NCI-H2227 (cell line): Measurements from ENCODE around the gene TMIE.

Experiments
- DNase-seq: peaks from one replicate; lab custom pipeline; 2025; ENCODE audit not compliant: unreplicated experiment; lab: John Stamatoyannopoulos, UW

Gene TMIE

GRCh38 chr3:46706771-46707582 is 5.8 kb downstream of the TMIE start:
- DNase-seq, result no peak

DNA sequence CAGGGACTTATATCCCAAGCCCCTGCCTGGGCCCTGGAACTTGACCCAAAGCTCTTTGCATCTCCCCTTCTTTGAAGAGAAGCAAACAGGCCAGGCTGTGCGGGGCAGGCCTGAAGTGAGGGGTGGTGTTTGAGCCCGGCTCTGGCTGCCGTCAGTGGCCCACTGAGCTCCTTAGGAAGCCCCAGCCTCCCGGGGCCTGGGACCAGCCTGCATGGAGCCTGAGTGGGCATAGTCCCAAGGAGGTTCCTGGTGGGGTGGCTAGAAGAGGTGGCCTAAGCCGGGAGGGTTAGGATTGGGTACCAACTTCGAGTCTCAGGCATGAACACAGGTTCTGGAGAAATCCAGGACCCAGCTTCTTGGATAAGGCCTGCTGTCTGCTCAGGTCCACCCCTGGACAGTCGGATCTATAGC is 6.4 kb downstream of the TMIE start:
- DNase-seq, result no peak

DNA sequence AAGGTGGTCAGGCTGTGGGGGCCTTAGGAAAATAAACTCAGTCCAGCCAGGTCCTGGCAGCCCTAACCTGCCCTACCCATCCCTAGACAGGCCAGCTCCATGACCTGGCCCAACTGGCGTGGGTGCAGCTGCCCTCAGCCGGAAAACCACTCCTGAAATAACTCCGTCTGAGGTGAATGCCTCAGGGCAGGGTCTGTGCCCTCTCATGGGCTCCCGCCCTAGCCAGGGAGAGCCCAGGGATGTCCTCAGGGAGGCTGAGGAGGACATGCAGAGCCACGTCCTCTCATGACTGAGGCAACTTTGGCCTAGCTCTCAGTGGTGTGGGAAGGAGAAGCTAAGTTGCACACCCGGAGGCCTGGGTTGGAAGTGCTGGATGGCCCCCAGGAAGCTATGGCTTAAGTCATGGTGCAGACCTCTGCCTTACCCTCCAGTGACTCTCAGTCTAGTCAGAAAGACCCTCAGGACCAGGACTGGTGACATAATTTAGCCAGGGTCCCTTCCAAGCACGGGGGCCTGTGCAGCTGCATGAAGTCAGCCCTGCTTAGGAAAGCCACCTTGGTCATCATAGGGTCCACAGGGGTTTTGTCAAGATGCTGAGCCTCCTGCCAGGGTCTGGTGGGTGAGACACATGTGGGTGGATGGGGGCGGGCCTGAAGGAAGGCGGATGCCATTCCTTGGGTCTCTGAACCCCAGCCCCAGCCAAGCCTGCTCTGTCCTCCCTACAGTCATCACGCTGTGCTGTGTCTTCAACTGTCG is 7.4 kb downstream of the TMIE start:
- no peak for DNase-seq

DNA sequence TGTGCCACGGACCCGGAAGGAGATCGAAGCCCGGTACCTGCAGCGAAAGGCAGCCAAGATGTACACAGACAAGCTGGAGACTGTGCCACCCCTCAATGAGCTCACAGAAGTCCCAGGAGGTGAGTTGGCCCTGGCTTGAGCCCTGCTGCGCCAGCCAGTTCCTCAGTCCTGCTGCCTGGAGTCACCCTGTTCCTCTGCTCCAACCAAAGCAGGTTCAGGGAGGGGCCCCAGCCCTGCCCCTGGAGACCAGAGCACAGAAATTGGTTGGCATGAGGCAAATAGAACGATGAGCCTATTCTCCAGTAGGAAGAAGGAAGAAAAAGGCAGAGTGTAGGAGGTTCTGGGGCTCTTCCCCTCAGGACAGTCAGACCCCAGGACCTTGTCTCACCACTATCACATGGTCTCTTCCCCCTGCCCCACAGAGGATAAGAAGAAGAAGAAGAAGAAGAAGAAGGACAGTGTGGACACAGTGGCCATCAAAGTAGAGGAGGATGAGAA is 8.0 kb downstream of the TMIE start:
- DNase-seq, result no peak

DNA sequence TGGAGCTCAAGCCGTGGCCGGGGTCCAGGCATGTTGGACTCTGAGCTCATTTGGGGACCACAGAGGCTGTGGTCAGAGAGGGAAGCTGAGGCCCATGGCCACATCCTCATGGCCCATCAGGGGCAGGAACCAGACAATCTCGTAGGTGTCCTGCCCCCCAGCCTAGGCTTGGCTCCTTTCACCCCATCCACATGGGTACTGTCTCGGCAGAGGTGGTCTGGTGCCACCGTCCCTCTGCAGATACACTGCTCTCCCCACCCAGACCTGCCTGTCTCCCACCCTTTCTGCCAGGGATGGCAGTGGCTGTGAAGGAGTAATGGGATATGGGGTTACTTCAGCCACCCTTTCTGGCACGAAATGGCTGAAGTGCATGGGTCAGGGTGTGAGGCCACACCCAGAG is 8.5 kb downstream of the TMIE start:
- DNase-seq, result no peak

DNA sequence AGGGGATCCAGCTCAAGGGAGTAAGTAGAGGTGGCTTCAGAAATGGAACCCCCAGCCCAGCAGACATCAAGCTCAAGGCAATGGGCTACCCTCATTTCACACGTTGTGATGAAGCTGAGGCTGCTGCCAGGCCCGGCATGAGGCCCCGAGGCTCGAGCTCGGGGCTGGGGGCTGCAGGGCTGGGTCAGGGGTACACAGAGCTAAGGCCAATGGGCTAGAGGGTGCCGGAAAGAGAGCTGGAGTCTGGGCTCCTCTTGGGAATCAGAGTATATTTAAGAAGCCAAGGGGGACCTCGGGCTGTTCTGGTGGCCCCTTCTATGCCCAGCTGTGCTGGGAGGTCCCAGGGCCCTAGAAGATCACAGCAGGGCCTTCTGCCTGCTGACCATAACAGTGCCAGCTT is 9.0 kb downstream of the TMIE start:
- no peak for DNase-seq

DNA sequence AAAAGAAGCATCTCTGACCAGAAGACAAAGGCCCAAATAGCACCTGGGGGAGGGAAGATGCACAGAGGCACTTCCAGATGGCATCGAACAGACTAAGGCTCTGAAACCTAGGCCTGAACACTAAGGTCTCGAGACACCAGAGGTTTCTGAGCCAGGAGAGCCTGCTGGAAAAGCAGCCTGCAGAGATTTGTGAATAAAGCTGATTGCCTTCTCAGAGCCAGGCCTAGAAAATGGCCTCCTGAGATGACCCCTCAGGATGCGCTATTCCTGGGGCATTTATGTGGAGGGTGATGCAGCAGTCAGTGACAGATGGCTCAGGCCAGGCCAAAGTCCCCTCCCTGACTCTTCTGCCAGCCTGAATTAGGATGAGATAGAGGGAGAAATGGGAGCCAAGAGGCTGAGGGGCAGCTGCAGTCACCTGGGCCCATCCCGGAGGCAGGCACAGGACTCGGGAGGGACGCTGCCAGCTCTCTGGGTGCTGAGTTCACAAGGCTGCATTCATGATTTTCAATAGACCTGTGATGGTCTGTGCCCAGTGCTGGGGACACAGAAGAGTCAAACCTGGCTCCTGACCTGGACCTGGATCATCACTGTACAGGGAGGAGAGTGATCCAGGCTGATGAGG is 9.6 kb downstream of the TMIE start:
- no peak for DNase-seq

- DNase-seq, result no peak
These were observed 10.1 kb downstream of the TMIE start for GRCh38 chr3:46711305-46711704.

- no peak for DNase-seq
These were observed 10.6 kb downstream of the TMIE start for GRCh38 chr3:46711760-46712159.

DNA sequence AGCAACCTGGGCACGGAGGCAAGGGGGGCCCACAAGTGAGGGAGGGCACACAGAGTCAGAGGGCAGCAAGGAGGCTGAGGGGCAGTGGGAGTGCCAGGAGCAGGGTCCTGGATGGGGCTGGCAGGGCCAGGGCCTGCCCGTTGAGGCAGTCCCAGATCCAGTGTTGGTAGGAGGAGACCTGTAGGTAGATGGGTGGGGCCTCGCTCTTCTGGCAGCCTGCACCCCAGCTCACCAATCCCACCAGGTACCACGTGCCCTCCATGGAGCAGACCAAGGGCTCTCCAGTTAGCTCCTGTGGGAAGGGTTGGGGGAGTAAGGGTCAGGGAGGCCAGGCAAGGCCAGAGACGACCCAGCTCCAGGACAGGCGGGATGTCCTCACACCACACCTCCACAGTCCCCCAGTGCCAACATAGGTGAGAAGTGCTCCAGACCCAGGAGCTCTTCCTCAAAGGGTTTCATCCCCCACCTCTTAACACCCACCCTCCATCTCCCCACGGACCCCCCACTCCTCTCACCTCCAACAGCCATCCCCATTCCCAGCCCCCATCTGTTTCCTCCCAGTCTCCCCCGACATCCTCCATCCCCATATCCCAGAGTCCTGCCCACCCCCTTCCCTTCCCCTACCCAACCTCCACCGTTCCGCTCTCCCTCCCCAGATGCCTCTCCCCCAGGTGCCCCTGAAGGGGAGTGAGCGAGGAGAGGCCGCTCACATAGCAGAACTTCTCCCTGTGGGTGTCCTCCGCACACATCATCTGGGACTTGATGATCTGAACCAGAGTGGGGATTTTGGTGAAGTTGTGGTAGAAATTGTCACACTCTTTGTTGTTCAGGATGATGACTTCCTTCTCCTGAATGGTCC is 11.2 kb downstream of the TMIE start:
- DNase-seq, result no peak

GRCh38 chr3:46713050-46713897 is 12.1 kb downstream of the TMIE start:
- no peak for DNase-seq

DNA sequence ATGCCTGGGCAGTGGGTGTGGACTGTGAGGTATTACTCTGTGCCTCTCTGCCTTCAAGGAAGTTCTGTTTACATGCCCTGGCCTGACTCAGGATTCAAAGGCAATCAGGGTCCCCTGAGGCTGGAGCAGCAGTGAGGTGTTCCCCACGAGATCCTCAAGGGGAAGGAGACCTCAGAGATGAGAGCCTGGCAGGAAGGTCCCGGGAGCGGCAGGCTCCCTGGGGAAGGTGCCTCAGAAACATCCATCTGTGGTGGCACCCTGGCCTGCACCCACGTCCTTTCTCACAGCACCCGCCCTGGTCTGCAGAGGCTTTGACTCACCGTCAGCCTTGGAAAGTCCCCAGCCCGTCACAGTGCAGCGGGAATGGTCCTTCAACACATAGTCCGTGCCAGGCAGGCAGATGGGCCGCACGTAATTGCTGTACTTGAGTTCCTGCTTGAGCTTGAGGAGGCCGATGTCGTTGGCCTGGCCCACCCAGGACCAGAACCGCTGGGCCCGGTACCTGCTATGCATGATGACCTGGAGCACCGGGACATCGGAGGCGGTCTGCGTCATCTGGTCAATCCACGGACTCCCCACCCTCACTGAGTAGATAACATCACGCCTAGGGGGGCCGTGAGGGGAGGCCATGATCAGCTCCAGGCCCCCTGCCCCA is 12.8 kb downstream of the TMIE start:
- no peak for DNase-seq

- DNase-seq, result no peak
These were observed 13.7 kb downstream of the TMIE start for GRCh38 chr3:46714728-46715506.

- no peak for DNase-seq
These were observed 14.4 kb downstream of the TMIE start for GRCh38 chr3:46715507-46716175.

DNA sequence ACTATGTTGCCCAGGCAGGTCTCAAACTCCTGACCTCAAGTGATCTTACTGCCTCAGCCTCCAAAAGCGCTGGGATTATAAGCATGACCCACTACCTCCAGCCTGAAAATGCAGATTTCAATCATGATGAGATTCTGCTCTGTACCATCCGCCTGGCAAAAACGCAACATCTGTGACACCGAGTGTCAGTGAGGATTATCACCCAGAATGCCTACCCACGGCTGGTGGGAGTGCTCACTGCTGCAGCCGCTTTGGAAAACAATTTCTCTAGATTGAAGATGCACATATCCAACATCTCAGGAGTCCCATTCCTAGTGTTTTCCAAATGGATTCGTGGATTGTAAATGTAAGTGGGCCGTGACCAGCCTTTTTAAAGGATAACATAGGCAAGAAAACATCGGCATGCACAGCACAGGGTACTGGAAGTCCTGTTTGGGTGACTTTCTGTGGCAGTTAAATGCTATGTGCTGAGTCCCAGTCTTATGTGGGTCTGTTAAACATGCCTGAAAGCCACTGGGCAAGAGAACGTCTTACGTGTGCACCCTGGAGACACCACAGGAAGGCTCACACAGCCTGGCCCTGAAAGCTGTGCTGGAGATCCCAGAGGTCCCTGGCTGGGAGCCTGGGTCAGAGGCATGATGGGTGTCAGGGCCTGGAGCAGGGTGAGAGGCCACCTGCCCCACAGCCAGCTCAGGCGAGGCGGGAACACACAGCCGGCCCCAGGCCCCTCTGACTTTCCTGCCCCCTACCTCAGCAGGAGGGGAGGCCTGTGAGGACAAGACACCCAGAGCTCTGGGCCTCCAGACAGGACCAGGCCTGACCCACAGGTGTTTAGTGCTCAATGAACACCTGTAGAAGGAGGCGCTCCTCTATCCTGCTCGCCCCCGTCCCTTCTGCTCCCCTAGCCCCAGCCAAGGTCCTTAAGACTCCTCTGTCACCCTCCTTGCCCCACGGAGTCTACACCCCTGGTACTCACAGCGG is 15.6 kb downstream of the TMIE start:
- no peak for DNase-seq

GRCh38 chr3:46717447-46718231 is 16.4 kb downstream of the TMIE start, which contains the start of gene PRSS50:
PRSS50 (minus strand) TSS chr3:46717869; CDS start chr3:46717824, 45 bp downstream.
- no peak for DNase-seq
